ENCODE data around the gene IRGC.

IRGC gene

GRCh38 chr19:43723588-43723987 lies 7.7 kb downstream of the IRGC start:
- Mint-ChIP-seq H3K4me1 (peaks cover 17 to 41% of the 10 kb centered on the region in 2 donors), H3K27me3 (peaks cover 0 to 6% of the 10 kb centered on the region in 2 donors), H3K27ac (no peak overlapping the region), H3K4me3 (no peak overlapping the region), H3K36me3 (peaks cover 8 to 11% of the 10 kb centered on the region in 2 donors), H3K9me3 (no peaks in the 10 kb centered on the region)
- DNase-seq (no peak), ATAC-seq (replicated peaks) (no peak)

- no peak for DNase-seq
- Mint-ChIP-seq H3K4me1 (peaks cover 19 to 42% of the 10 kb centered on the region in 2 donors), H3K9me3 (no peaks in the 10 kb centered on the region), H3K27me3 (no peaks in the 10 kb centered on the region), H3K36me3 (peaks cover 20 to 23% of the 10 kb centered on the region in 2 donors), H3K4me3 (peak overlapping the region in 1 of 2 donors; percentile 3), H3K27ac (peak overlapping the region; percentile 27)
- ATAC-seq (replicated peaks): no peak
Observed at GRCh38 chr19:43724896-43725295, 9.0 kb downstream of the IRGC start.

GRCh38 chr19:43725468-43725867 lies 9.6 kb downstream of the IRGC start:
- H3K4me1 Mint-ChIP-seq: peaks cover 19 to 42% of the 10 kb centered on the region in 2 donors
- H3K36me3 Mint-ChIP-seq: peaks cover 26% of the 10 kb centered on the region in 2 donors
- no peaks in the 10 kb centered on the region for H3K27me3 Mint-ChIP-seq
- H3K9me3 Mint-ChIP-seq: no peaks in the 10 kb centered on the region
- DNase-seq (peak; percentile 50), ATAC-seq (replicated peaks) (peak; percentile 86 to 90)
- peak overlapping the region; percentile 37 for H3K27ac Mint-ChIP-seq
- peak overlapping the region; percentile 3 to 4 for H3K4me3 Mint-ChIP-seq

GRCh38 chr19:43726736-43727592 lies 11.1 kb downstream of the IRGC start:
- Mint-ChIP-seq H3K4me3 (no peak overlapping the region), H3K27ac (no peak overlapping the region), H3K4me1 (peaks cover 19 to 42% of the 10 kb centered on the region in 2 donors), H3K27me3 (no peaks in the 10 kb centered on the region), H3K36me3 (peaks cover 34 to 41% of the 10 kb centered on the region in 2 donors), H3K9me3 (no peaks in the 10 kb centered on the region)
- ATAC-seq (replicated peaks) (peak; percentile 46 to 50), DNase-seq (no peak)

GRCh38 chr19:43727593-43727853 lies 11.6 kb downstream of the IRGC start:
- no peak for ATAC-seq (replicated peaks)
- no peak overlapping the region for H3K27ac Mint-ChIP-seq
- no peaks in the 10 kb centered on the region for H3K27me3 Mint-ChIP-seq
- H3K4me3 Mint-ChIP-seq: no peak overlapping the region
- no peak for DNase-seq
- peaks cover 40 to 46% of the 10 kb centered on the region in 2 donors for H3K36me3 Mint-ChIP-seq
- peaks cover 21 to 47% of the 10 kb centered on the region in 2 donors for H3K4me1 Mint-ChIP-seq
- H3K9me3 Mint-ChIP-seq: no peaks in the 10 kb centered on the region

DNA sequence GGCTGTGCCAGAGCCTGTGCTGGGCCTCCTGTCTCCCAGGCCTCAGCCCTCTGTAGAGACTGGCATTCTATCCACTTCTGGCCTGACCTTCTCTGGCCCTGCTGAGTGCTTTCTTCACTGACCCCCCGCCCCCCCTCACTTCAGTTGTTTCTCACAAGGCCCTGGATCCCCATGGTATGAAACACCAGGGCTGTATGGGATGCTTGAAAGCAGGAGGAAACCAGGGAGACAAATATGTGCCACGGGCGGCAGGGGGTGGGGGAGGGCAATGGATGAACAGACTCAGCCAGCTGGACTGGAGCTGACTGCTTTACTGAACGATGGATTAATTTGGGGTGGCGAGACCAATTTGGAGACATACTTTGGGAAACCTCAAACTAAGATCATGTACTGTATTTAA lies 14.0 kb downstream of the IRGC start:
- H3K36me3 Mint-ChIP-seq: peaks cover 59 to 68% of the 10 kb centered on the region in 2 donors

DNA sequence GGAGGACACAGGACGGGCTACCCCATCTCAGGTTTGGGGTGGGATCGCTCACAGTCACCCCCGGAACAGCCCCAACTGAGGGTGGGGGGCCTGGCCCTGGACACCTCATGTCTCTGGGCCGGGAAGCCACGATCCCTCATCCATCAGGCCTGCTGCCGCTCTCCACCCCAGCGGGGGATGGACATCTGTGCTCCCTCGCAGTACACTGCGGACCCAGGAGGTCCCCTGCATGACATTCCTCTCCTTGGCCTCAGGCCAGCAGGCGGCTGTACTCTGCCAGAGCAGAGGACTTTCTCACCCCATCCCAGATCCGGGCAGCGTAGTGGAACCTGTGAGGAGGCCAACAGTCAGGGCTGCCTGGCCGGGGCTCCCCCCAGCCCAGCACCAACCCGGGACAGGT lies 15.5 kb downstream of the IRGC start:
- Mint-ChIP-seq H3K36me3 (peaks cover 69 to 78% of the 10 kb centered on the region in 2 donors), H3K4me1 (peaks cover 12 to 33% of the 10 kb centered on the region in 2 donors), H3K27ac (no peak overlapping the region), H3K4me3 (no peak overlapping the region), H3K9me3 (no peaks in the 10 kb centered on the region), H3K27me3 (no peaks in the 10 kb centered on the region)
- ATAC-seq (replicated peaks) (no peak), DNase-seq (no peak)

More for the DNA sequence above, 14.0 kb downstream of the IRGC start:
- DNase-seq (no peak), ATAC-seq (replicated peaks) (no peak)
- H3K4me1 Mint-ChIP-seq: peaks cover 17 to 45% of the 10 kb centered on the region in 2 donors
- H3K9me3 Mint-ChIP-seq: no peaks in the 10 kb centered on the region
- no peaks in the 10 kb centered on the region for H3K27me3 Mint-ChIP-seq
- H3K4me3 Mint-ChIP-seq: no peak overlapping the region
- H3K27ac Mint-ChIP-seq: no peak overlapping the region

DNA sequence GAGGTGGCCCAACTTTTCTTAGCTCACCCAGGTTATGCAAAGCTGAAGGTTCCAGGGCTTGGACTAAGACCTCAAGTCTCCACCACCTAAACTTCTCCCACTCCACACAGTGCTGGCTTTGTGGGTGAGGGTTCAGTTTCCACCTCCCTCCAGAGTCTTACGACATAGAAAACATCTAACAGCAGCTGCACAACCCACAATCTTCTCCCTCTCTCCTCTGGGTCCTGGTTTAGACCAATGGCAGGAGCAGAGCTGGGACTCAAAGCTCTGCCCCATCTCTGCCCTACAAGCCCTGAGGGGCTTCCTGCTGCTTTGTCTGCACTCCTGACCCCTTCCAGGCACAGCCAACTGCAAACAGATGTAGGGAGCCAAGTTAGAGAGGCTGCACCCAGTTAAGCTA lies 16.0 kb downstream of the IRGC start:
- no peak for DNase-seq
- Mint-ChIP-seq H3K36me3 (peaks cover 71 to 83% of the 10 kb centered on the region in 2 donors), H3K4me3 (no peak overlapping the region), H3K27ac (no peak overlapping the region), H3K4me1 (peaks cover 12 to 28% of the 10 kb centered on the region in 2 donors), H3K9me3 (no peaks in the 10 kb centered on the region), H3K27me3 (no peaks in the 10 kb centered on the region)
- ATAC-seq (replicated peaks): no peak

DNA sequence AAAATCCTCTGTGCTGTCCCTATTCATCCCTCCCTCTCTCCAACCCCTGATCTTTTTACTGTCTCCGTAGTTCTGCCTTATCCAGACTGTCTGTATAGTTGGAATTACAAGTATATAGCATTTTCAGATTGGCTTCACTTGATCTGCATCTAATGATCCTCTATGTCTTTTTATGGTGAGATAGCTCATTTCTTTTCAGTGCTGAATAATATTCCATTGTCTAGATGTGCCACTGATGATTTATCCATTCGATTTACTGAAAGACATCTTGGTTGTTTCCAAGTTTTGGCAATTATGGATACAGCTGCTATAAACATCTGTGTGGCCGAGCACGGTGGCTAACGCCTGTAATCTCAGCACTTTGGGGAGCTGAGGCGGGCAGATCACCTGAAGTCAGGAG lies 19.1 kb downstream of the IRGC start:
- Mint-ChIP-seq H3K27me3 (no peaks in the 10 kb centered on the region), H3K4me1 (peaks cover 5 to 23% of the 10 kb centered on the region in 2 donors)

GRCh38 chr19:43735957-43736356 lies 20.1 kb downstream of the IRGC start:
- Mint-ChIP-seq H3K9me3 (no peaks in the 10 kb centered on the region), H3K4me3 (no peak overlapping the region), H3K36me3 (peaks cover 71 to 87% of the 10 kb centered on the region in 2 donors), H3K27me3 (no peaks in the 10 kb centered on the region), H3K4me1 (peaks cover 5 to 23% of the 10 kb centered on the region in 2 donors), H3K27ac (no peak overlapping the region)
- ATAC-seq (replicated peaks) (no peak), DNase-seq (no peak)

More for the DNA sequence above, 19.1 kb downstream of the IRGC start:
- Mint-ChIP-seq H3K27ac (no peak overlapping the region), H3K9me3 (no peaks in the 10 kb centered on the region), H3K4me3 (no peak overlapping the region), H3K36me3 (peaks cover 67 to 87% of the 10 kb centered on the region in 2 donors)
- ATAC-seq (replicated peaks) (no peak), DNase-seq (no peak)

DNA sequence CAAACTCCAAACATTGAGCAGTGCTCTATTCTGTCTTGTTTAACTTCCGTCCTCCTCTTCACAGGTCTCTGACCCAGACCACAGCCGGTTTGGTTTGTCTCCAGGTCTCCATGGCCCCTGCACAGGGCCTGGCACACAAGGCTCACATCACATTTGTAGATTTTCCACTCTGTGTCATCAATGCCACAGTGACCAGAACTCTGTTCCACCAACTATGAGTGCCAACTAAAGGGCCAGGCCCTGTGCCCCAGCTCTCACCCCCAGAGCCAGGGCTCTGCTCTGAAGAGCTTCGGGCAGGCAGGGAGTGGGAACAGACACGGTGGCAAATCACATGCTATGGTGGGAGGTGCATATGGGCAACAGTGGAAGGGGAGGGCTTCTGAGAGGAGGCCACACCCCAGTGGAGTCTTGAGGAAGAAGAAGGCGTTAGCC lies 22.9 kb downstream of the IRGC start:
- H3K9me3 Mint-ChIP-seq: no peaks in the 10 kb centered on the region
- H3K36me3 Mint-ChIP-seq: peaks cover 65 to 77% of the 10 kb centered on the region in 2 donors
- no peak overlapping the region for H3K4me3 Mint-ChIP-seq
- H3K27me3 Mint-ChIP-seq: no peaks in the 10 kb centered on the region
- ATAC-seq (replicated peaks): no peak
- H3K4me1 Mint-ChIP-seq: peaks cover 3 to 8% of the 10 kb centered on the region in 2 donors
- DNase-seq: no peak
- no peak overlapping the region for H3K27ac Mint-ChIP-seq

DNA sequence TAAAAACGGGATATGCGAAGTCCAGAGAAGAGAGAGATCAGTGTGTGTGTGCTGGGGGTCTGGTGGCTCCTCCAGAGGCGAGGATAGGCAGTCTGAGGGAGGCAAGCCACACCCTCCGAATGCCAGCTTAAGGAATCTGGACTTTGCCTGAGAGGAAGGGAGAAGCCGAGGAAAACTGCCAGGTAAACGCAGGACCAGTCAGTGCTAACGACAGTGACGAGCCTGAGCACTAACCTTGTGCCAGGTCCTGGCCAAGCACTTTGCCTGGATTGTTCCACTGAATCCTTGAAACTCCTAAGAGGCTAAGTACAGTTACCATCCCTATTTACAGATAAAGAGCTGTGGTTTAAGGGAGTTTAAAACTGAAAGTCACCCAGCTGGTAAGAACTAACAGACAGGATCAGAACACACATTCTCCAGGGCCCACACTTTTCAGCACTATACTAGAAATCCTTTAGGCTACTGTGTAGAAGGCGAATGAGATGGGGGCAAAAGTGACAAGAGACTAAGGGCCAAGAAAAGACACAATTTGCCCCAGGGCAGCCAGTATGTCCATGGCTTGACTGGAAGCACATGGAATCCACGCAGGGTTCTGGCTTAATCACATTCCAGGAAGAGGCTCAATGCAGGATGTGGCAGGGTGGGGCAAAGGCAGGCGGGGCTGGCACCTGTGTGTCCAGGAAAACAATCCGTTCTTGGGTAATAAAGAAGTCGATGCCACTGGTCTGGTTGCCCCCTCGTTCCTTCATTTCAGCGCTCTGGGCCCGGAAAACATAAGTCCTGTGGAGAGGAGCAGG lies 23.8 kb downstream of the IRGC start:
- peaks cover 3 to 9% of the 10 kb centered on the region in 2 donors for H3K4me1 Mint-ChIP-seq
- DNase-seq (no peak), ATAC-seq (replicated peaks) (no peak)
- H3K36me3 Mint-ChIP-seq: peaks cover 64 to 77% of the 10 kb centered on the region in 2 donors
- H3K27me3 Mint-ChIP-seq: no peaks in the 10 kb centered on the region
- H3K4me3 Mint-ChIP-seq: no peak overlapping the region
- H3K27ac Mint-ChIP-seq: no peak overlapping the region
- H3K9me3 Mint-ChIP-seq: no peaks in the 10 kb centered on the region

- ATAC-seq (replicated peaks) (no peak), DNase-seq (no peak)
- Mint-ChIP-seq H3K36me3 (peaks cover 61 to 74% of the 10 kb centered on the region in 2 donors), H3K27me3 (no peaks in the 10 kb centered on the region), H3K27ac (no peak overlapping the region), H3K9me3 (no peaks in the 10 kb centered on the region), H3K4me3 (no peak overlapping the region), H3K4me1 (peaks cover 10 to 18% of the 10 kb centered on the region in 2 donors)
Observed at GRCh38 chr19:43741075-43741825, 25.4 kb downstream of the IRGC start.

GRCh38 chr19:43743059-43743458 lies 27.2 kb downstream of the IRGC start:
- Mint-ChIP-seq H3K36me3 (peaks cover 63 to 71% of the 10 kb centered on the region in 2 donors), H3K27me3 (no peaks in the 10 kb centered on the region), H3K4me1 (peaks cover 17 to 22% of the 10 kb centered on the region in 2 donors), H3K27ac (no peak overlapping the region), H3K9me3 (no peaks in the 10 kb centered on the region), H3K4me3 (no peak overlapping the region)
- ATAC-seq (replicated peaks): no peak
- no peak for DNase-seq
